ENCODE measurements around the gene DLAT.
"Not testable (repeated sequence)": the region's sequence is repeated elsewhere in the genome, so short reads cannot be mapped to it uniquely, and the experiment has no call there.

DNA sequence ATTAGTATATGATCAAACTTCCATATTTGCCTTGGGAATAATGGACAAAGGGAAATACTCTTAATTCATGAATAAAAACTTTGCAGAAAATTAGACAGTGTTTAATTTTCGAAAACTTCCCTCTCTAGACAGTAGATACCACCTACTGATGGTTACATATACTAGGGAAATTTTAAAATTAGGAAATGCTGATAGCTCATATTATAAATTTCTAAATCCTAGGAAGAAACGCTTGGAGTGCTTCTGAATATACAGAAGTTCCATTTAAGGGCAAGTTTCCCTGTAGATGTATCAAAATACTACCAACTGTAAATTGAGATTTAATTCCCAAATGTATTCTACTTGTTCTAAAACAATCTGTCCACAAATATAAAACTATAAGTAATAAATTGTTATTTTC is 70.1 kb downstream of the DLAT start:
- TF ChIP-seq POLR2A (IDR thresholded peaks at IDR 0.05; ENCODE audit: low read depth, low read length); TAF1 (IDR thresholded peaks at IDR 0.05; ENCODE audit: low read depth, low read length); POLR2AphosphoS5 (IDR thresholded peaks at IDR 0.05; ENCODE audit: low read depth, low read length); POU2F2 (IDR thresholded peaks at IDR 0.05; ENCODE audit: low read depth, low read length); PAX5 (IDR thresholded peaks at IDR 0.05; ENCODE audit: insufficient read depth, low read length, severe bottlenecking): not testable (repeated sequence)

Data from GM12891 (cell line).